T-helper 9 cell (primary cell): ENCODE measurements around the gene TRNP1.

Experiments used
- DNase-seq: peaks from one replicate; pipeline ENCODE4 v3.0.0-alpha.2; 2020

Gene TRNP1

GRCh38 chr1:27029517-27029916, 36.0 kb downstream of the TRNP1 start:
- DNase-seq, result no peak

GRCh38 chr1:27031235-27032118, 38.0 kb downstream of the TRNP1 start:
- DNase-seq, result no peak

- DNase-seq, result no peak
Observed at GRCh38 chr1:27032119-27032461, 38.6 kb downstream of the TRNP1 start.

GRCh38 chr1:27033043-27033746, 39.7 kb downstream of the TRNP1 start:
- no peak for DNase-seq

GRCh38 chr1:27035344-27035743, 41.9 kb downstream of the TRNP1 start:
- DNase-seq, result no peak

GRCh38 chr1:27036718-27037117, 43.2 kb downstream of the TRNP1 start:
- DNase-seq, result no peak

DNA sequence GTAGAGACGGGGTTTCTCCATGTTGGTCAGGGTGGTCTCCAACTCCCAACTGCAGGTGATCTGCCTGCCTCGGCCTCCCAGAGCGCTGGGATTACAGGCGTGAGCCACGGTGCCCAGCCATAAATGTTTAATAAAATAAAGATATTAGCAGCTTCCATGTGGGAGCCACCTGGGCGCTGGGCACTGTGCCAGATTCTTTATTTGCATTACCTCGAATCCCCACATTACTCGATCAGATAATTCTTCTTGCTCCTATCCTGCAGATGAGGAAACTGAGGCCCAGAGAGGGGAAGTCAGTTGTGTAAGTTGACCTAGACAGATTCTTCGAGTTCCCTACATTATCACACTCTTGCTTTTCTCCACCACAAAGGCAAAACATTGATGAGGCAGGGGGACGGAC, 44.0 kb downstream of the TRNP1 start:
- no peak for DNase-seq

DNA sequence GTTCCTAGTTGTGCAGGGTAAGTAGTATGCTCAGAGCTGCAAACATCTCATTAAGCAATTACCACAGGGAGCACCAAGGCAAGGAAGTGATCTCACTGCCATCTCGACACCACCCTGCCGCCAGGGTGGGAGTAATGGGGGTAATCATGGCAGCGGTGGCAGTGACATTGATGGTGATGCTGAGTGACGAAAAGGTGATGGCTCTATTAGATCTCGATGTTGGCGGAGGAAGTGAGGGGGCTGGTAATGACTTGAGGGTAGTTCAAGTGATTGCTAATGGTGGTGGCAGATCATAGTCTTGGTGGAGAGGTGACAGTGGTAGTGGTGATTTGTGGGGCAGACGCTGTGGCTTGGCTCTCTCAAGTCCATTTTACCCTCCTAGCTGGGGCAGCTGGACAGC, 44.5 kb downstream of the TRNP1 start:
- DNase-seq, result no peak

GRCh38 chr1:27042670-27043069, 49.2 kb downstream of the TRNP1 start:
- no peak for DNase-seq

DNA sequence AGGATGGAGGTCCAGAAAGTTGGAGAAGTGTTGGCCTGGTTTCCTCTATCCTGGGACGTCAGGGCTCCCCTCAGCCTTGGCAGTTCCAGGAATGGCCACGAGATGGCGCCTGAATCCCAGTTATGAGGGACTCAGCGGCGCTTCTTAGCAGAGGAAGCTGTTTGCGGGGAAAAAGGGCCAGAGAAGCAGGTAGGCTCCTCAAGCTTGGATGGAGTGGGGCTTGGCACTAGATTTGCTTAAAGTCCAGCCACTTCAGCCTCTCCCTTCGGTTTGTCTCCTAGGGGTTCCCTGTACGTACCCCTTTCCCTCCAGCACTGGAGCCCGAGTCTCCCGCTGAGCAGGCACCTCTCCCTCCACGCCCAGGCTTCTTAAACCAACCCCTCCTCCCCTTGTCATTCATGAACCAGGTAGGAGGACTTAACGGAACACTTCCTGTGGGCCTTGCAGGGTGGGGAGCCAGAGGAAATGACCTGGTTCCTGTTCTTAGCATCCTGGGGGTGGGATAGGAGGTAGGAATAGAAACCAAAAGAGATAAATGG, 51.2 kb downstream of the TRNP1 start:
- peak; percentile 97 for DNase-seq

DNA sequence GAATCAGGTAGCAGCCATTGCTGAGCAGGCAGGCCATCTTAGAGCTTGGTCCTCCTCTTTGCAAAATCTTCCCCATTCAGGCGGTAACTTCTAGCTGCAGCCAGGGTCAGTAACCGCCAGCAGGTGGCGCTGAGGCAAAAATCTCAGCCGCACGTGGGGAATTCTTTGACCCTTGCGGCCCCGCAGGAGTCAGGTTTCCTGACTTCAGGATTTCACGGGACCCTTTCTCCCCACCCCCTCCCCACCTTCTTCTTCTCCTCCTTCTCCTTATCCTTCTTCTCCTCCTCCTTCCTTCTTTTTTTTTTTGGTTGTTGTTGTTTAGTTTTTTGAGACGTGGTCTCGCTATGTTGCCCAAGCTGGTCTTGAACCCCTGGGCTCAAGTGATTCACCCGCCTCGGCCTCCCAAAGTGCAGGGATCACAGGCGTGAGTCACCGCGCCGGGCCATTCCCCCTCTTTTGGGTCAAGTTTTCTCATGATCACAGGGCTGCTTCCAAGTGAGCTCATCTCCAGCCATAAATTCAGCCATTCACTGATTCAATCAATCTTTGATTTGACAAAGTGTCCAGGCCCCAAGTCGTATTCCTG, 52.6 kb downstream of the TRNP1 start:
- DNase-seq, result peak; percentile 69

- no peak for DNase-seq
Observed at GRCh38 chr1:27047914-27048313, 54.4 kb downstream of the TRNP1 start.

DNA sequence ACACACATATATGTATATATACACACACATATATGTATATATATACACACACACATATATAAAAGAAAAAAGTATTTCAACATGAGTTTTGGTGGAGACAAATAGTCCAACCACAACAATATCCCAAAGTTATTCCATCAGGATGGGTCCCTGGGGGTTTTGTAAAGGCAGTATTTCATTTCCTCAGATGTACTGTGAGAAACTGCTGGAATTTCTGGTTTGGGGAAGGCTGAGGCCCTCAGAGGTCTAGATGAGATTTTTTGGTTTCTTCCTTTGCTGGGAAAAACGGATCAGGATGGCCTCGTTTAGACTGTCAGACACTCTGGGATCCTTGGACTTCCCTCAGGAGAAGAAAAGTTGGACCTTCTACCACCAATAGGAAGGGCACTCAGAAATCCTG, 55.6 kb downstream of the TRNP1 start:
- DNase-seq, result no peak

GRCh38 chr1:27049607-27050006, 56.1 kb downstream of the TRNP1 start:
- DNase-seq, result no peak
